ENCODE measurements around the gene COL23A1.

COL23A1 gene

GRCh38 chr5:178227929-178228328 lies 362.3 kb downstream of the COL23A1 start:
- no peak for TF ChIP-seq CTCF (conservative IDR thresholded peaks at IDR 0.05)
- no peak overlapping the region for H3K27ac ChIP-seq

GRCh38 chr5:178227138-178227659 lies 363.0 kb downstream of the COL23A1 start:
- H3K27ac ChIP-seq, result no peak overlapping the region
- no peak for TF ChIP-seq CTCF (conservative IDR thresholded peaks at IDR 0.05)

- no peak overlapping the region for H3K27ac ChIP-seq
- TF ChIP-seq CTCF (conservative IDR thresholded peaks at IDR 0.05), result no peak
These were observed 365.0 kb downstream of the COL23A1 start for GRCh38 chr5:178225174-178225573.

- H3K27ac ChIP-seq, result no peak overlapping the region
These were observed 365.8 kb downstream of the COL23A1 start for GRCh38 chr5:178224403-178224802.

GRCh38 chr5:178223828-178224335 lies 366.3 kb downstream of the COL23A1 start:
- TF ChIP-seq CTCF (conservative IDR thresholded peaks at IDR 0.05), result no peak

More at GRCh38 chr5:178224403-178224802, 365.8 kb downstream of the COL23A1 start:
- TF ChIP-seq CTCF (conservative IDR thresholded peaks at IDR 0.05), result no peak

GRCh38 chr5:178223196-178223773 lies 366.9 kb downstream of the COL23A1 start:
- TF ChIP-seq CTCF (conservative IDR thresholded peaks at IDR 0.05), result no peak
- no peak overlapping the region for H3K27ac ChIP-seq

More at GRCh38 chr5:178223828-178224335, 366.3 kb downstream of the COL23A1 start:
- H3K27ac ChIP-seq, result no peak overlapping the region

GRCh38 chr5:178222292-178222691 lies 367.9 kb downstream of the COL23A1 start:
- no peak for TF ChIP-seq CTCF (conservative IDR thresholded peaks at IDR 0.05)
- H3K27ac ChIP-seq, result no peak overlapping the region

Data from VCaP (cell line).